SK-N-SH (cell line): ENCODE measurements around the gene MYL12A. TPM values are rescaled to one million over a fixed set of nuclear protein-coding genes. Genes with fewer than 3 reads are reported as not detected.

Experiments
- CTCF ChIP-seq: fragments of 200-600 bp; sonication (generic); IDR thresholded peaks from 2 replicates; pipeline ENCODE4 v1.6.1; 2017; ENCODE audit warnings: antibody characterized with exemption, mild to moderate bottlenecking, moderate library complexity
- ELF1 ChIP-seq: IDR thresholded peaks from 2 replicates; pipeline ENCODE4 v1.4.0; 2012
- EP300 ChIP-seq, 2 experiments: IDR thresholded peaks; 2 replicates each; pipeline versions ENCODE4 v1.4.0 to v1.6.1; 2012; ENCODE audit warnings: borderline replicate concordance in 1 of 2, low read depth in 1 of 2, low read length in 1 of 2
- EZH2phosphoT487 ChIP-seq: fragments of 200-600 bp; sonication (generic); IDR thresholded peaks from 2 replicates; pipeline ENCODE4 v1.6.1; 2017; ENCODE audit warnings: low read depth, mixed run types, mild to moderate bottlenecking, antibody characterized with exemption, moderate library complexity, borderline replicate concordance
- FOSL2 ChIP-seq: IDR thresholded peaks from 2 replicates; pipeline ENCODE4 v1.4.0; 2012; ENCODE audit warnings: low read depth, mild to moderate bottlenecking, moderate library complexity, borderline replicate concordance
- FOXJ3 ChIP-seq: sonication (generic); formaldehyde crosslinking; IDR thresholded peaks from 2 replicates; pipeline ENCODE4 v1.5.1; 2020; ENCODE audit warnings: mild to moderate bottlenecking, missing genetic modification reagents
- FOXM1 ChIP-seq: IDR thresholded peaks from 2 replicates; pipeline ENCODE4 v1.4.0; 2012; ENCODE audit warnings: low read depth, mild to moderate bottlenecking
- GATA2 ChIP-seq: sonication (generic); formaldehyde crosslinking; IDR thresholded peaks from 2 replicates; pipeline ENCODE4 v1.5.0; 2020; ENCODE audit warnings: mild to moderate bottlenecking, missing genetic modification reagents
- IRF3 ChIP-seq: fragments of 150-350 bp; IDR thresholded peaks from 2 replicates; pipeline ENCODE4 v1.6.1; 2016; ENCODE audit warnings: mild to moderate bottlenecking, low read depth, low read length
- JUND ChIP-seq: IDR thresholded peaks from 2 replicates; pipeline ENCODE4 v1.4.0; 2012
- MEF2A ChIP-seq: IDR thresholded peaks from 2 replicates; pipeline ENCODE4 v1.4.0; 2012; ENCODE audit warnings: low read depth, borderline replicate concordance
- POLR2AphosphoS5 ChIP-seq: IDR thresholded peaks from 2 replicates; pipeline ENCODE4 v1.6.1; 2012; ENCODE audit warnings: low read depth, low read length
- RCOR1 ChIP-seq: fragments of 150-350 bp; IDR thresholded peaks from 2 replicates; pipeline ENCODE4 v1.6.1; 2017; ENCODE audit warnings: antibody characterized with exemption, low read length
- REST ChIP-seq: IDR thresholded peaks from 2 replicates; pipeline ENCODE4 v1.6.1; 2012; ENCODE audit warnings: mild to moderate bottlenecking, low read depth, low read length, moderate library complexity
- SIN3A ChIP-seq: IDR thresholded peaks from 2 replicates; pipeline ENCODE4 v1.6.1; 2012; ENCODE audit warnings: low read depth, mild to moderate bottlenecking, low read length, moderate library complexity, borderline replicate concordance
- SMC3 ChIP-seq: IDR thresholded peaks from 2 replicates; pipeline ENCODE4 v1.6.1; 2012; ENCODE audit warnings: low read depth, low read length, improper control_type of control experiment
- TEAD4 ChIP-seq: IDR thresholded peaks from 2 replicates; pipeline ENCODE4 v1.4.0; 2012; ENCODE audit warnings: mild to moderate bottlenecking, borderline replicate concordance; ENCODE audit not compliant: insufficient read depth
- polyA plus RNA-seq, 3 experiments: library from polyadenylated mRNA; depleted of rRNA; stranded (reverse); fragments of >200 nt; gene quantifications; 2 replicates each; pipeline ENCODE4 v1.2.3, GENCODE V29; 2012

The MYL12A gene
- polyA plus RNA-seq, 1 of the 3 experiments (the other 2 are of a cell fraction): 448 TPM

GRCh38 chr18:3297025-3297984 is 49.7 kb downstream of the MYL12A start (continued):
- no peak for TF ChIP-seq IRF3
- no peak; a peak in 1 of 4 replicates for TF ChIP-seq EP300 (IDR thresholded peaks at IDR 0.05; ENCODE audit: borderline replicate concordance in 1 of 2, low read depth in 1 of 2, low read length in 1 of 2)
- peak; percentile 65 for TF ChIP-seq RCOR1
- peak; percentile 56; the same call in 1 of the 2 replicates for TF ChIP-seq FOSL2
- TF ChIP-seq SIN3A: peak; percentile 76; the same call in 1 of the 2 replicates
- TF ChIP-seq ELF1: 0 out of 2 replicates have a peak, but pooled peaks have one; percentile 9
- peak; percentile 52 for TF ChIP-seq JUND
- TF ChIP-seq FOXJ3: no peak
- TF ChIP-seq REST: peak; percentile 41; the same call in 1 of the 2 replicates
- TF ChIP-seq FOXM1: no peak
- no peak for TF ChIP-seq MEF2A
- no peak for TF ChIP-seq GATA2 (CRISPR knock-in tag)
- peak; percentile 37; the same call in 1 of the 2 replicates for TF ChIP-seq SMC3
- peak; percentile 92 for TF ChIP-seq POLR2AphosphoS5
- TF ChIP-seq TEAD4: no peak
- peak; percentile 84 for TF ChIP-seq CTCF
- TF ChIP-seq EZH2phosphoT487: no peak
